ENCODE data around the gene ALPK3. TPM values are rescaled to one million over a fixed set of nuclear protein-coding genes. Genes with fewer than 3 reads are reported as not detected.

ALPK3 gene
- total and polyA plus RNA-seq, 2 donors = 1.1 to 1.3 TPM

GRCh38 chr15:84879088-84879780 is 62.1 kb downstream of the ALPK3 start:
- H3K27ac ChIP-seq (ENCODE audit: low read depth in 1 of 2, low read length in 1 of 2) = no peak overlapping the region
- DNase-seq (ENCODE audit: low read depth in 6 of 9, low spot score in 9 of 9) = no peak
- no peaks in the 10 kb centered on the region for H3K9me3 ChIP-seq (ENCODE audit: control insufficient read depth in 2 of 2, insufficient read depth in 1 of 2, low read length in 1 of 2)
- H3K27me3 ChIP-seq (ENCODE audit: control insufficient read depth in 2 of 2, insufficient read depth in 1 of 2, low read length in 1 of 2) = no peaks in the 10 kb centered on the region
- 94% methylated on average over 11 of the region's 11 CpGs for WGBS
- H3K36me3 ChIP-seq (ENCODE audit: control insufficient read depth in 2 of 2, insufficient read depth in 2 of 2, low read length in 1 of 2) = no peaks in the 10 kb centered on the region
- H3K4me3 ChIP-seq (ENCODE audit: low read length in 2 of 2) = no peak overlapping the region
- H3K4me1 ChIP-seq (ENCODE audit: control insufficient read depth in 2 of 2, insufficient read depth in 2 of 2, low read length in 2 of 2) = no peaks in the 10 kb centered on the region

DNA sequence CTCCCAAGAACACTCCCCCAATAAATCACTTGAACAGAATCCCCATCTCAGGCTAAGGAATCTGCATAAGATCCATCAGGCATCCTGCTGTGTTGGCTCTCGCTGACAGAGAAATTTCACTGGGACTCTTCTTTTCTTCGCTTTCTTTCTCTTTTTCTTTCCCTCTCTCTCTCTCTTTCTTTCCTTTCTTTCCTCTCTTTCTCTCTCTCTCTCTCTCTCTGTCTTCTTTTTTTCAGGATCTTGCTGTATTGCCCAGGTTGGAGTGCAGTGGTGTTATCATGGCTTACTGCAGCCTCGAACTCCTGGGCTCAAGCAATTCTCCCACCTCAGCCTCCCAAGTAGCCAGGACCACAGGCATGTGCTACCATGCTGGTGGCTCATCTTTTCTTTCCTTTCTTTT is 62.9 kb downstream of the ALPK3 start:
- no peak overlapping the region for H3K4me3 ChIP-seq (ENCODE audit: low read length in 2 of 2)
- no peaks in the 10 kb centered on the region for H3K27me3 ChIP-seq (ENCODE audit: control insufficient read depth in 2 of 2, insufficient read depth in 1 of 2, low read length in 1 of 2)
- H3K36me3 ChIP-seq (ENCODE audit: control insufficient read depth in 2 of 2, insufficient read depth in 2 of 2, low read length in 1 of 2) = no peaks in the 10 kb centered on the region
- no peak for DNase-seq (ENCODE audit: low read depth in 6 of 9, low spot score in 9 of 9)
- H3K9me3 ChIP-seq (ENCODE audit: control insufficient read depth in 2 of 2, insufficient read depth in 1 of 2, low read length in 1 of 2) = no peaks in the 10 kb centered on the region
- no peaks in the 10 kb centered on the region for H3K4me1 ChIP-seq (ENCODE audit: control insufficient read depth in 2 of 2, insufficient read depth in 2 of 2, low read length in 2 of 2)
- WGBS = 98% methylated on average over 3 of the region's 3 CpGs
- no peak overlapping the region for H3K27ac ChIP-seq (ENCODE audit: low read depth in 1 of 2, low read length in 1 of 2)

DNA sequence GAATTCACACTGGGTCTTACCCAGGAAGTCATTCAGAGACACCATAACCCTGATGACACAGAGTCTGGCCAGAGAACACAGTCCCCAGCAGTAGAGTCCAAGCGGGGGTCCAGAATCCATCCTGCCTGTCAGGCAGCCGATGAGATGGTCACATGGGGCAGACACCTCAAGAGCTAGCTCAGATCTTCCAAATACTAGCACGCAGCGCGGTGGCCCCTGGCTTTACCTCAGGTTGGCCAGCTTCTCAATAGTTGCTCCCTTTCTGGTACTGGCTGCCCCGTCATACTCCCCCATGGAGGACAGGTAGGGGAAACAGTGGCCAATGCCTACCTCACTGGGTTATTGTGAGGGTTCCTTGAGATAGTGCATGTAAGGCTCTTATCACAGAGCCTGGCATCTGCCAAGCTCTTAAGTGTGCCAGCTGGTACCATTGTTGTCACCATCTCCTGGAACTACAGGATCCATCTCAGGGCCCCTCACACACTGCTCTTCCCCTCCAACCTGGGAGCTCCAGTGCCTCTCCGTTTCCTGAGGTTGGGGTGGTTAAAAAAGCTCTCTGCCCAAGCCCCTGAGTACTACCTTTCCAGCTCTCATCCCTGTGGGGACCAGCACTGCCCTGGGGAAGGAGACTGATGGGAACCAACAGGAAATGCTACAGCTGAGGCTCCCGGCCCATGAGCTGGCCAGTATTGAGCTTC is 63.8 kb downstream of the ALPK3 start:
- Histone ChIP-seq H3K36me3 (ENCODE audit: control insufficient read depth in 2 of 2, insufficient read depth in 2 of 2, low read length in 1 of 2) (no peaks in the 10 kb centered on the region), H3K27ac (ENCODE audit: low read depth in 1 of 2, low read length in 1 of 2) (no peak overlapping the region), H3K4me3 (ENCODE audit: low read length in 2 of 2) (no peak overlapping the region), H3K27me3 (ENCODE audit: control insufficient read depth in 2 of 2, insufficient read depth in 1 of 2, low read length in 1 of 2) (no peaks in the 10 kb centered on the region), H3K9me3 (ENCODE audit: control insufficient read depth in 2 of 2, insufficient read depth in 1 of 2, low read length in 1 of 2) (no peaks in the 10 kb centered on the region), H3K4me1 (ENCODE audit: control insufficient read depth in 2 of 2, insufficient read depth in 2 of 2, low read length in 2 of 2) (no peaks in the 10 kb centered on the region)
- WGBS = 94% methylated on average over 8 of the region's 8 CpGs
- DNase-seq (ENCODE audit: low read depth in 6 of 9, low spot score in 9 of 9) = no peak

GRCh38 chr15:84881520-84881830 is 64.3 kb downstream of the ALPK3 start:
- H3K4me1 ChIP-seq (ENCODE audit: control insufficient read depth in 2 of 2, insufficient read depth in 2 of 2, low read length in 2 of 2) = no peaks in the 10 kb centered on the region
- H3K27me3 ChIP-seq (ENCODE audit: control insufficient read depth in 2 of 2, insufficient read depth in 1 of 2, low read length in 1 of 2) = no peaks in the 10 kb centered on the region
- H3K4me3 ChIP-seq (ENCODE audit: low read length in 2 of 2) = no peak overlapping the region
- WGBS = 97% methylated on average over 7 of the region's 7 CpGs
- H3K27ac ChIP-seq (ENCODE audit: low read depth in 1 of 2, low read length in 1 of 2) = no peak overlapping the region
- no peak for DNase-seq (ENCODE audit: low read depth in 6 of 9, low spot score in 9 of 9)
- no peaks in the 10 kb centered on the region for H3K36me3 ChIP-seq (ENCODE audit: control insufficient read depth in 2 of 2, insufficient read depth in 2 of 2, low read length in 1 of 2)
- no peaks in the 10 kb centered on the region for H3K9me3 ChIP-seq (ENCODE audit: control insufficient read depth in 2 of 2, insufficient read depth in 1 of 2, low read length in 1 of 2)

- no peaks in the 10 kb centered on the region for H3K36me3 ChIP-seq (ENCODE audit: control insufficient read depth in 2 of 2, insufficient read depth in 2 of 2, low read length in 1 of 2)
- DNase-seq (ENCODE audit: low read depth in 6 of 9, low spot score in 9 of 9) = no peak
- no peak overlapping the region for H3K27ac ChIP-seq (ENCODE audit: low read depth in 1 of 2, low read length in 1 of 2)
- WGBS = 96% methylated on average over 6 of the region's 6 CpGs
- H3K9me3 ChIP-seq (ENCODE audit: control insufficient read depth in 2 of 2, insufficient read depth in 1 of 2, low read length in 1 of 2) = no peaks in the 10 kb centered on the region
- H3K4me1 ChIP-seq (ENCODE audit: control insufficient read depth in 2 of 2, insufficient read depth in 2 of 2, low read length in 2 of 2) = no peaks in the 10 kb centered on the region
- no peak overlapping the region for H3K4me3 ChIP-seq (ENCODE audit: low read length in 2 of 2)
- no peaks in the 10 kb centered on the region for H3K27me3 ChIP-seq (ENCODE audit: control insufficient read depth in 2 of 2, insufficient read depth in 1 of 2, low read length in 1 of 2)
These were observed 66.3 kb downstream of the ALPK3 start for GRCh38 chr15:84883466-84883865.

GRCh38 chr15:84883916-84884781 is 67.0 kb downstream of the ALPK3 start, which contains the start of gene SLC28A1:
Gene SLC28A1, plus strand, starts transcription at chr15:84884662. Its CDS starts 3,099 bp downstream, at chr15:84887761.
- WGBS = 92% methylated on average over 11 of the region's 11 CpGs
- no peak within 1 kb of the TSS for H3K4me3 ChIP-seq (ENCODE audit: low read length in 2 of 2)
- no peaks in the 10 kb centered on the region for H3K36me3 ChIP-seq (ENCODE audit: control insufficient read depth in 2 of 2, insufficient read depth in 2 of 2, low read length in 1 of 2)
- H3K27ac ChIP-seq (ENCODE audit: low read depth in 1 of 2, low read length in 1 of 2) = no peak within 1 kb of the TSS
- H3K4me1 ChIP-seq (ENCODE audit: control insufficient read depth in 2 of 2, insufficient read depth in 2 of 2, low read length in 2 of 2) = no peaks in the 10 kb centered on the region
- H3K9me3 ChIP-seq (ENCODE audit: control insufficient read depth in 2 of 2, insufficient read depth in 1 of 2, low read length in 1 of 2) = no peaks in the 10 kb centered on the region
- no peaks in the 10 kb centered on the region for H3K27me3 ChIP-seq (ENCODE audit: control insufficient read depth in 2 of 2, insufficient read depth in 1 of 2, low read length in 1 of 2)
- no peak for DNase-seq (ENCODE audit: low read depth in 6 of 9, low spot score in 9 of 9)

DNA sequence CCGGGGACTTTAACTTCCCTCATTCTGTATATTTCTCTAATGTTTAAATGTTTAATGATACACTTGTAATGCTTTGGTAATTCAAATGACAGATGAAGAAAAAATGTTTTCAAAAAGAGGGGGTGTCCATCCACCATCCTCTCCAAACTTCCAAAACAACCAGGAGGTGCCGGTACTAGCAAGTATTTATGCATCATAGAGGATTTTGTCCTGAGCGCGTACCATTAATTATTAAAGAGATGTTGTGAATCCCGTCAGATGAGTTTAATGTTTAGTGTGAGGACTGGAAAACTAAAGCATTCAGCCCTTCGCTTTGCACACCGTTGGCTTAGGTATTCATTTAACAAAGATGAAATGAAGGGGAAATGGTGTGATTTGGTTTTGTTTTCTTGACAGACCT is 68.6 kb downstream of the ALPK3 start:
- Histone ChIP-seq H3K36me3 (ENCODE audit: control insufficient read depth in 2 of 2, insufficient read depth in 2 of 2, low read length in 1 of 2) (no peaks in the 10 kb centered on the region), H3K4me1 (ENCODE audit: control insufficient read depth in 2 of 2, insufficient read depth in 2 of 2, low read length in 2 of 2) (no peaks in the 10 kb centered on the region), H3K4me3 (ENCODE audit: low read length in 2 of 2) (no peak overlapping the region), H3K27ac (ENCODE audit: low read depth in 1 of 2, low read length in 1 of 2) (no peak overlapping the region), H3K9me3 (ENCODE audit: control insufficient read depth in 2 of 2, insufficient read depth in 1 of 2, low read length in 1 of 2) (no peaks in the 10 kb centered on the region), H3K27me3 (ENCODE audit: control insufficient read depth in 2 of 2, insufficient read depth in 1 of 2, low read length in 1 of 2) (no peaks in the 10 kb centered on the region)
- DNase-seq (ENCODE audit: low read depth in 6 of 9, low spot score in 9 of 9) = no peak
- WGBS = 97% methylated on average over 7 of the region's 7 CpGs

GRCh38 chr15:84886211-84886983 is 69.2 kb downstream of the ALPK3 start:
- H3K4me3 ChIP-seq (ENCODE audit: low read length in 2 of 2) = no peak overlapping the region
- H3K27ac ChIP-seq (ENCODE audit: low read depth in 1 of 2, low read length in 1 of 2) = no peak overlapping the region
- no peaks in the 10 kb centered on the region for H3K36me3 ChIP-seq (ENCODE audit: control insufficient read depth in 2 of 2, insufficient read depth in 2 of 2, low read length in 1 of 2)
- 95% methylated on average over 14 of the region's 14 CpGs for WGBS
- H3K4me1 ChIP-seq (ENCODE audit: control insufficient read depth in 2 of 2, insufficient read depth in 2 of 2, low read length in 2 of 2) = no peaks in the 10 kb centered on the region
- H3K27me3 ChIP-seq (ENCODE audit: control insufficient read depth in 2 of 2, insufficient read depth in 1 of 2, low read length in 1 of 2) = no peaks in the 10 kb centered on the region
- no peaks in the 10 kb centered on the region for H3K9me3 ChIP-seq (ENCODE audit: control insufficient read depth in 2 of 2, insufficient read depth in 1 of 2, low read length in 1 of 2)
- DNase-seq (ENCODE audit: low read depth in 6 of 9, low spot score in 9 of 9) = no peak

Data from thymus (tissue), 11 donors.